GM18861 (cell line): ENCODE results near the gene UTP25.
A peak's percentile ranks its signal among the peaks of the same experiment; 100 is the strongest.
"Not testable (repeated sequence)": the region's sequence is repeated elsewhere in the genome, so short reads cannot be mapped to it uniquely, and the experiment has no call there.

Experiments used
- ATAC-seq: cut with Tn5 transposase; IDR thresholded peaks from one replicate; pipeline ENCODE4 v1.9.1; 2021; ENCODE audit not compliant: unreplicated experiment

The UTP25 gene

DNA sequence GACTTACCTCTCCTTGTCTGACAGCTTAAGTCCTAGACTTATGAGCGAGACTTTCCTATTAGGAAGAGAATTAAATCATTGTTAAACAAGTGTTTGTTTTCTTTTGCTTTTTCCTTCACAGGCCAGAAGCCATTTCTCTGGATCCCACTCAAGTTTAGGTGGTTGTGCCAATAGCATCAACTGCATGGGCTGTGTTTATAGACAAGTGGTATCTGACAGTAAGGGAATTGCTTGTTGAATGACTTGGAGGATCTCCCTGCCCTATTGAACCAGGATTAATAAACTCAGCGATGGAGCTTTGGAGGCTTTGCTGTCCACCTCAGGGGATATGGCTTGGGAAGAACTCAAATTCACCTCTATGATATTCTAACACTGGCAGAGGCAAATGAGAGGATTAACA lies 43.7 kb downstream of the UTP25 start:
- no peak for ATAC-seq

DNA sequence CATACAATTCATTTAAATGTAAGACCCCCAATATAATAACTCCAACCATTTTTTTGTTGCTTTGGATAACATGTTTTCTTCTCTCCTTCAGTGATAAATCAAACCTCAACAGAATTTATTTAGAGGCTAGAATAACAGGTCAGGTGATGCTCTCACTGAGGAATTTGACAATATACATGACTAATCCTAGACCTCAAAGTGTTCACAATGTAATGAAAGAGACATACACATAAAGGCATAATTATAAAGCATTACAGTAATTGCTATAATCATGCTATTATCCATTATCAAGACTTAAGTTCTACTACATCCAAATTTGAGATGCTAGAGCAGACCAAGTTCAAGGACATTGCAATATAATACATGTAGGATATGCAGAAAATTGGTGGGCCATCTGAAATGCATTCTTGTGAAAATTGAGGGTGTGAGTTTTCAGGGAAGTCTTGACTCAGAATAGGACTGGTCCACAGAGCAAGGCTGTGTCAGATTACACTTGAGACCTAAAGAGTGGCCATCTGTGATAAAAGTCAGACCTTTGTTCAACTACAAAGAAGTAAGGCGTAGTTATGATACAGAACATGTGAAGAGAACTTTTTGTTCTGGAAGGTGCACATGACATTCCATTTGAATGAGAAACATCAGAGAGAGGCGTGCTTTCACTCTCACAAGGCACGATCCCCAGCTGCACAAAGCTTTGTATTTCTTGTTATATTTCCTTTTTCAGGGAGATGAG lies 45.5 kb downstream of the UTP25 start:
- no peak for ATAC-seq

- no peak for ATAC-seq
Measured at GRCh38 chr1:209875515-209875914, 47.7 kb downstream of the UTP25 start.

- ATAC-seq: no peak
Measured at GRCh38 chr1:209876078-209876800, 48.5 kb downstream of the UTP25 start.

DNA sequence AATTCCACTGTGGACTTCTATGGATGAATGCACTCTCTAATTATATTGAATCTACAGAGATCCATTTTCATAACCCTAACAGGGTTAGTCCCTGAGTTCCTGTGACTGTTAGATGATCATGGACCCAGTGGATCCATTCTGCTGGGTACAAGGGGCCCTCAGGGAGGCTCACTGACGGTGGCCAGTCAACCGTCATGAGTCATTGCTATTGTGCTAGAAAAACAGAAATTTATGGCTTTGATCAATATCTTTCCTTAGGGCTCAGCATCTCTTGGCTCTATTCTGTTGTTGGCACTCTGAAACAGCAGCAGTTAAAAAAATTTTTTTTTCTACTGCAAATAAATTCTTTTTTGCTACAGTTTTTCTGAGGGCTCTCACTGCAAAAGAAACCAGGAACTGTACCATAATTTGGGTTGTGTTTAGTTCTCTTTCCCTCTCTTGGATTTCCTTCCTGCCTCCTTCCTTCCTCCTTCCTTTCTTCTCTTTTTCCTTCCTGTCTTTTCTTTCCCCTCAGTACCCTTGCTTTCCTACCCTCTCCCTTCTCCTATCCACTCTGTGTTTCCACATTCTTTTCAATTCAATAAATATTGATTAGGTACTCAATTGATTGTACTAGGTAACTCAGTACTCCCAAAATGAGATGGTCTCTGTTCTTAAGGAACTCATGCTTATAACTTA lies 49.5 kb downstream of the UTP25 start:
- no peak for ATAC-seq

DNA sequence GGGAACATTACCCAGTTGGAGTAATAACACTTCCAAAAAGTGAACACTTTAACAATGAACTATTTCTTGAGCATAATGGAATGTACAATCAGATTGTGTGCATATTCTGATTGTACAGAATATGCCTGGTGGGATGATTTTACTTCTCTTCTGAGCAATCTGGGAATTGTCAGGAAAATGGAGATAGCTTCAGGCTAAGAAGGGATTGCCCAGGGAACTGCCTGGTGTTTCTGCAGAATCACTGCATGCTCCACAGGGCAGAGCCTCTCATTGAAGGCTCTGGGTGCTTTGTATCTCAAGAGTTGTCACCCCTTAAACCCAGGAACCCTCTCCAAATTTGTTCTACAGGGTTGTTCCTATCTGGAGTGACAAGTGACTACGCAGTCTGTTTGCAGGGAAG lies 51.2 kb downstream of the UTP25 start:
- ATAC-seq: no peak

DNA sequence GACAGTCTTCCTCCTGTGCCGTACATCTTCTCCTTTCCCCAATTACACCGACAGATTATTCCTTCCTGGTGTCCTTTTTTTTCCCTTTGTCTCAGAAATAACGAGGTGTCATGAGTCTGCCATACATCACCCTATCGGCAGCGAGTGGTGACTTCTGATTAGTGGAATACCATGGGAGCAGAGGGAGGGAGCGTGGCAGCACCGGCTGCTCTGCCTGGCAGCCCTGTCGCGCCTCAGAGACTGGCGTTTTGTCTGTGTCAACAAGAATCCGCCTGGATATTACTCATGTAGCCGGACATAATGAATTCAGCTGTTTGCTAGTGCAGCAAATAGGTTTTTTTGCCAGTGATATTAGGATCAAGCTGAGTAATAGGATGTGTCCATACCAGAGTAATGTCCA lies 51.8 kb downstream of the UTP25 start:
- no peak for ATAC-seq

DNA sequence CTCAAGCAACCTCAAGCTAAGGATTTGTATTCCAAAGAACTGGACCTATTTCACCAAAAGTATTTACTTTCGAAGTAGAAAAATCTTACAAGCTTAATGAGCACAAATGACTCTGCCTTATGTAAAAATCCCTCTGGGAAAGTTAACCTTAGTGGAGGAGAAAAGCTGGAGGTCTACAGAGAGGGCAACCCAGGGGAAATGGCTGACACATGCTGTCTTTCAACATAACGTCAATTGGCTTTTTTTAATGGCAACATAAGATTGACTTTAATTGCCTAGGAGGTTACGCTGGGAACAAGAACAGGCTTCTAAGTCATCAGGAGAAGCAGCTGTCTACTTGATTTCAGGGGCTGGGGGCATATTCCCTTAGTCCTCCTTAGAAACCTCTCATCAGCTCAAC lies 52.3 kb downstream of the UTP25 start:
- no peak for ATAC-seq

DNA sequence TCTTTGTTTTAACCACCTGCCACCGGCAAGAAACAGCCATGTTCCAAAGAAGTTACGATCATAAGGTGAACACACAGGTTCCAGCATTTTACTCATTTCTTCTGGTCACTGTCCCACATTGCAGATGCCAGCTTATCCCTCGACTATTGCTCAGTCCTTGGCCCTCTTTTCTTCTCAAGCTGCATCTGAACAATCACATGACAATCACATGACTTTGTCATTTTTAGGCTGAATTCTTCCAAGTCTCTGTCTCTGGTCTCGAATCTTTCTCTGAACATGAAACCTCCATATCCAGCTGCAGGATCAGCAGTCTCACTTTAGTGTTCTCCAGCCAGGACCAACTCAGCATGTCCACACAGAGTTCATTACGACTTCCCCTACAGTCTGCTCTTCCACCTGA lies 53.8 kb downstream of the UTP25 start:
- no peak for ATAC-seq

DNA sequence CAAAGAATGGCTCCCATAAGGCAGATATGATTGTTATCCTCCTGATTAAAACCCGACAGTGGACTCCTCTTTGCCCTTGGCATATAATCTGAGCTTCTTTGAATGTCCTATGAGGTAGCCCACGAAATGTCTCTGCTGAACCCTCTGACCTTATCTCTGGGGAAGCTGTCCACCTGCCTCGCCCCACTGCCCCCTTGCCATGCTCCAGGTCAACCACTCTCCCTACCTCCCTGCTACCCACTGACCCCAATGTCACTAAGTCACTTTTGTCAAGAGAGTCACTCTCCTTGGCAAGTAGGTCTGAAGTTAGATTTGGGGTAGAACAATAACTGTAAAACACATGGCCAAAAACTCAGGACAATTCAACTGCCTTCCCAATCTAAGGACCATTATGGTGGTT lies 54.5 kb downstream of the UTP25 start:
- no peak for ATAC-seq

- ATAC-seq: no peak
Measured at GRCh38 chr1:209882942-209883340, 55.2 kb downstream of the UTP25 start.

- ATAC-seq: no peak
Measured at GRCh38 chr1:209883341-209883971, 55.7 kb downstream of the UTP25 start.

DNA sequence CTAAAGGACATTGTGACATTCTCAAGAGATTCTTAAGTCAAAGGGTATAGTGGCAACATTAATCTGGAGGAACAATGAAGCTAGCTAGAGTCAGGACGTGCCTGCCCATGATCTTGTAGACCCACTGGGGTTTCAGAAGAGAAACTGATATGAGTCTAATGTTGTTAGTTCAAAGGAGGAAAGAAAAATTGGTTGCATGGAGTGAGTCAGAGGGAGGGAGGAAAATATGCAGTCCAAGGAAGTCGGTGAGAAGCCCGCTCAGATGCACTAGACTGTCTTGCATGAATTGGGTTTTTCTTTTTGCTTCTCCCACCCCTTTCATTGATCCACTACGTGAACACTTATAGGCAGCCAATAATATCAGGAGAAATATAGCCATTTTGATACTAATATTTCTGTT lies 56.5 kb downstream of the UTP25 start:
- ATAC-seq: no peak

- ATAC-seq: peak; percentile 97
Measured at GRCh38 chr1:209884665-209885117, 56.9 kb downstream of the UTP25 start.

GRCh38 chr1:209885403-209886218 lies 57.8 kb downstream of the UTP25 start:
- ATAC-seq: no peak

GRCh38 chr1:209886219-209886536 lies 58.4 kb downstream of the UTP25 start:
- no peak for ATAC-seq

- ATAC-seq: not testable (repeated sequence)
Measured at GRCh38 chr1:209888291-209889076, 60.7 kb downstream of the UTP25 start.

DNA sequence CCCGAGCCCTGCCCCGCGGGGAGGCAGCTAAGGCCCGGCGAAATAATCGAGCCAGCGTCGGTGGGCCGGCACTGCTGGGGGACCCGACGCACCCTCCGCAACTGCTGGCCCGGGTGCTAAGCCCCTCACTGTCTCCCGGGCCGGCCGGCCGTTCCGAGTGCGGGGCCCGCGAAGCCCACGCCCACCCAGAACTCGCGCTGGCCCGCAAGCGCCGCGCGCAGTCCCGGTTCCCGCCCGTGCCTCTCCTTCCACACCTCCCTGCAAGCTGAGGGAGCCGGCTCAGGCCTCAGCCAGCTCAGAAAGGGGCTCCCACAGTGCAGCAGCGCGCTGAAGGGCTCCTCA lies 61.3 kb downstream of the UTP25 start:
- ATAC-seq: no peak

GRCh38 chr1:209890641-209891330 lies 63.0 kb downstream of the UTP25 start:
- ATAC-seq: no peak

DNA sequence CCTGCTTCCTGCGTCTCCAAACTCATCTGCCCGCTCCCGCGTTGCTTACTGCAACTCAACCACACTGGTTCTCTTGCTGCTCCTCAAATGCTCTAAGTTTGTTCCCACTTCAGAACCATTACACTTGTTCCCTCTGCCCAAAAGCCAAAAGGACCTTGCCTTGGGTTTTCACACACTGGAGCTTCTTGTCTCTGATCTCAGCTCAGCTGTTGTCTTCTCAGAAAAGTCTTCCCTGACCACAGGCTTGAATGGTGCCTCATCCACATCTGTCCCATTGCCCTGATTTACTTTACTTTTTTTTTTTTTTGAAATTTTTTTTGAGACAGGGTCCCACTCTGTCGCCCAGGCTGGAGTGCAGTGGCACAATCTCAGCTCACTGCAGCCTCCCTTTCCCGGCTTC lies 66.0 kb downstream of the UTP25 start:
- no peak for ATAC-seq
